Activated naive CD4-positive, alpha-beta T cell treated with Interleukin-2 at 50 U/mL for 16 hours (primary cell): Measurements from ENCODE around the gene ANKRD55.
"Not testable (repeated sequence)": the region's sequence is repeated elsewhere in the genome, so short reads cannot be mapped to it uniquely, and the experiment has no call there.

ENCODE experiments used
- DNase-seq: peaks from one replicate; pipeline ENCODE4 v3.0.0-alpha.2; 2020

Gene ANKRD55

DNA sequence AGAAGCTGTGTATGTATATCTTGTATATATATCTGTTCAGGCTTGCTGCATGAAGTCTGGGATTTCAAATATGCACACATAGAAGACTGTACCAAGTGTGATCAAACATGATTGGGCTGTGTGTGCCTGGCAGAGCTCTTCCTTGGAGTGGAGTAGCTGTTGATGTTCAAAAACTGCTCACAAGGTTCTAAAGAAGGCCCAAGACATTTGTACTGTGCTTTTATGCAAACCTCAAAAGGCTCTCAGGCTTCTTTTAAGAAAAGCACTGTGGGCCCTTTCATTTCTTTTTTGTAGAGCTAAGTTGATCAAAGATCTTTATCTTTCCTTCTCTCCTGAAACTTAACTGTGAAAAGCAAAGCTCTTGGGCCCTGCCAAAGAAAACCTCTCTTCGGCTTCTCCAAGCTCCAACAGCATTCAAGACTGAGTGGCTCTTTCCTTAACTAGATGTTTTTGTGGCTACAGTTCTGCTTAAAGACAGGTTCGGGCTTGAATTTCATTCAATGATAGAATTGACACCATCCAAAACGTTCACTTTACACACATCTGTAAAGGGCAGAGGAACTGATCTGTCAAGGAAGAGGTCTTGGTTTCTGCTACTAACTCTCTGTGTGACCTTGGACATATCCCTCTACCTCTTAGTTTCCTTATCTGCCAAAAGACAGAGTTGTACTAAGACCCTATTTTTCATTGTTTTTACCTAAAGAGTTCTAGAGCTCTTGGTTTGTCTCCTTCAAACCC is 132.5 kb downstream of the ANKRD55 start:
- DNase-seq, result no peak

DNA sequence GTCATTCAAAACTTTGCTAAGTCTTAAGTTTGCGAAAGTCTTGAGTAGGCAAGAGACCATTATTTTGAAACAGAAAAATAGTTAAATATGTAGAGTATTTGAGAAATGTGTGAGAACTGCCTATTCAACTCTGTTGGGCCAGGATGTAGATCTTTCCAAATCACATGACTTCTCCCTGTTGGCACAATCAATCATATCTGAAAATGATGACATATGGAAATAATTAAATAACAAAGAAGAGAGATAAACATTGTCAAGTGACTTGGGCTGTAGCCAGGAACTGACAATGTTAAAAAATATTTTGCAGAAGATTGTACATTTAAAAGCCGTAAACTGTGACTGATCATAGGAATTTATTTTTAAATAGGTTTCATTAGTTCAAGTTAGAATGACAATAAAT is 133.8 kb downstream of the ANKRD55 start:
- DNase-seq, result no peak

DNA sequence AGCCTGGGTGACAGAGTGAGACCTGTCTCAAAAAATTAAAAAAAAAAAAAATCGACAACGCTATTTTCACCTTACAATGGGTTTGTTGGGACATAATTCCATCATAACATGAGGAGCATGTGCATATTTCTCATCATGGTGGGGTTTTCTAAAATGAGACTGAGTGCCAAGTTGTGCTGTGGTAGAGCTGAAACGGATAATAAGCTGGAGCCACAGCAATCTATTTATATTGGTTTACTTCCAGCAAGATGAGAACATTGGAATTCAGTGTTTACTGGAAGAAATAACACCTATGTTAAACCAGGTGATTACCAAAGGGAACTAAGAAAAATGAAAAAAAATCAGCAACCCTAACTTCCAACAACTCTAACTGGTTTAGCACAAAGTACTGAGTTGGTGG is 136.1 kb downstream of the ANKRD55 start:
- no peak for DNase-seq

DNA sequence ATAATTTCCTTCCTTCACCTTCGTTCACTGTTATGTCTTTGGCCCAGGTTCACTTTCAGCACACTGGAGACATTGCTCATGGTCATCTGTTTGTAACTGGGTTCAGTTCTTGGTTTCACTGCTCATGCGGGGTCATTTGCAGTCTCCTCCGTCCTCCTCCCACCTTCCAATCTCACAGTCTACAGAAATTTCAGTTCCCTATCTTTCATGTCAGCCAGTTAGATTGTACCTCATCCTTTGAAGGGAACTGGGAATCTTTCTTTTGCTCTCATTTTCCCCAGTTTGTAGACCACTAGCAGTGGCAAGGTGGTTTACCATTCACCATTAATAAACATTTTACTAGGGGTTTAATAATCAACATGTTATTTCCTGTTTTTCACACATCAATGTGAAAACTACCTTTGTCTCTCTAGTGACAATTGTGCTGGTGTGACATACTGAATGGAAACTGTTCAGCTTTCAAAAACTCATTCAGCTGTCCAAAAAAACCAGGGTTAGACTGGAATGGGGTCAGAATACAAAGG is 137.5 kb downstream of the ANKRD55 start:
- no peak for DNase-seq

DNA sequence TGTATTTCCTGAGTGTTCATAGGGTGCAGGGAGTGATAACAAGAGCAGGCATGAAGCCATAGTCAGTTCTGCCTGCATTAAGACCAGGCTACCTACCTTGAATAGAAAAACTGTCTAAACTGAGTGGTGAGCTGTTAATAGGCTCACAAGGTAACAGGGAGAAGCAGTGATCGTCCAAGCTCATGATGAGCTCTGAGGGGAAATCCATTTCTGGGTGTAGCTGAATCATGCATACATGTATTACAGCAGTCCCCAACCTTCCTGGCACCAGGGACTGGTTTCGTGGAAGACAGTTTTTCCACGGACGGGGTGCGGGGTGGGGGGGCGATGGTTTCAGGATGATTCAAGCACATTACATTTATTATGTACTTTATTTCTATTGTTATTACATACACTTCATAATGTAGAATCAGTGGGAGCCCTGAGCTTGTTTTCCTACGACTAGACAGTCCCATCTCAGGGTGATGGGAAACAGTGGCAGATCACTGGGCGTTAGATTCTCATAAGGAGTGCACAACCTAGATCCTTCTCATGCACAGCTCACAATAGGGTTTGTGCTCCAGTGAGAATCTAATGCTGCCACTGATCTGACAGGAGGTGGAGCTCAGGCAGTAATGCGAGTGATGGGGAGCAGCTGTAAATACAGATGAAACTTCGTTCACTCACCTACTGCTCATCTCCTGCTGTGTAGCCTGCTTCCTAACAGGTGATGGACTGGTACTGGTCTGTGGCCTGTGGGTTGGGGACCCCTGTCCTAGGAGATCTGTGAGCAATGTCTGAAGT is 138.4 kb downstream of the ANKRD55 start:
- peak; percentile 67 for DNase-seq

DNA sequence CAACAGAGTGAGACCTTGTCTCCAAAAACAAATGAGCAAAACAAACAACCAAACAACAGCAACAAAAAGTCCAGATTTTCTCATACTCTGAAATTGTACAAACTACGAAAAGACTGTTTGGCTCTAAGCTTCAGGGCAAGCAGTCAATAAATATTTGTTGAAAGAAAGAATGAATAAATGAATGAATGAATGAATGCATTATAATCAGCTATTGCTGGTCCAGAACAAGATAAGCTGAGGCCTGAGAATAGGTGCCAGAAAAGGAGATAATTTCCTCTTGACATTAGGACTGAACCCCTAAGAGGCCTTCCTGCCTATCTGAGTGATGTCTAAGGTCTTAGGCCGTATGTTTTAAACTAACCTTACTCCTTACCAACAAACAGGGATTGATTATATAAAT is 139.2 kb downstream of the ANKRD55 start:
- DNase-seq, result no peak

DNA sequence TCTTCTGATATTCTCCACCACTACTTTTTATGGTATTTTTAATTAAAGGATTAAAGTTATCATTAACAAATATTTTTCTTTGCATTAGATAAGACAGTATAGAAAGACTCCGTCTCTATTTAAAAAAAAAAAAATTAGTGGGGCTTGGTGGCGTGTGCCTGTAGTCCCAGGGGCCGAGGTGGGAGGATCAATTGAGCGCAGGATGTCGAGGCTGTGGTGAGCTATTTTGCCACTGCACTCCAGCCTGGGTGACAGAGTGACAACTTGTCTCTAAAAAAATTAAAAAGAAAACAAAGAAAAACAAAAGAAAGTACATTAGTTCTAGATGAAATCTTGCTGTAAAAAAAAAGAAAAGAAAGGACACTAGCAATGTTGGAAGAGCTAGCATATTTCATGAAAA is 141.0 kb downstream of the ANKRD55 start:
- DNase-seq, result no peak

DNA sequence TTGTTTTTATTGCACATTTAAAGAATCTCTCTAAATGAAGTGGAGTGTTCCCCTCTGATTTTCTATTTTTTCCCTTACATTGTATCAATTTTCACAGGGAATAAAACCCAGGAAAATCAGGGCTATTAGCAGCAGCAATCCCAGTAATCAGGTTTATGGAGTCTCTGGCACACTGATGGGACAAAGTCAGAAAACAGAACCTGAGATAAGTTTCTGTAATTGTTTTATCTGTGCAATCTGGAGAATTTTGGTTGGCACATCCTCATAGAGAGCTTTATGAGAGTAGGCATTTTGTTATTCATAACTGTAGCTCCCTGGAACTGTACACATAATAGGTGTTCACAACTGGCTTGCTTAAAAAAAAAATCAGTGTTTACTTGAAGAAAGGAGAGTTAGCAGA is 141.5 kb downstream of the ANKRD55 start:
- no peak for DNase-seq

DNA sequence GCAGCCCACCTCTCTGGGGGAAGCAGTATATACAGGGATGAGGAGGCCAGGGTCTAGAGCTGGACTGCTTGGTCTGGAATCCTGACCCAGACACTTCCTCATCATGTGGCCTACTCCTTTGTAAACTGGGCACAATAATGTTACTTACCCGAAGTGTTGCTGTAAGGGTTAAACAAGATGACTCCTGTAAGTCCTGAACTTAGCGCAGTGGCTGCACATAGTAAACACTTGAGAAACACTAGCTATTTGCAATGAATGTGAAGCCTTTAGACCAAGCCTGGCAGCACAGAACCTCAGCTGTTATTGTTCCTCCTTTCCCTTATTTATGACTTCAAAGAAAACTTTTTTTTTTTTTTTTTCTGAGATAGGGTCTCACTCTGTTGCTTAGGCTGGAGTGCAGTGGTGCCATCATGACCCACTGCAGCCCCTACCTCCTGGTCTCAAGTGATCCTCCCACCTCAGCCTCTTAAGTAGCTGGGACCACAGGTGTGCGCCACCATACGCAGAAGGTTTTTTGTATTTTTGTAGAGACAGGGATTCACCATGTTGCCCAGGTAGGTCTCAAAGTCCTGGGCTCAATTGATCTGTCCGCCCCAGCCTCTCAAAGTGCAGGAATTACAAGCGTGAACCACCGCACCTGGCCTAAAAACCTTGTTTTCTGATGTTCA is 142.2 kb downstream of the ANKRD55 start:
- no peak for DNase-seq

DNA sequence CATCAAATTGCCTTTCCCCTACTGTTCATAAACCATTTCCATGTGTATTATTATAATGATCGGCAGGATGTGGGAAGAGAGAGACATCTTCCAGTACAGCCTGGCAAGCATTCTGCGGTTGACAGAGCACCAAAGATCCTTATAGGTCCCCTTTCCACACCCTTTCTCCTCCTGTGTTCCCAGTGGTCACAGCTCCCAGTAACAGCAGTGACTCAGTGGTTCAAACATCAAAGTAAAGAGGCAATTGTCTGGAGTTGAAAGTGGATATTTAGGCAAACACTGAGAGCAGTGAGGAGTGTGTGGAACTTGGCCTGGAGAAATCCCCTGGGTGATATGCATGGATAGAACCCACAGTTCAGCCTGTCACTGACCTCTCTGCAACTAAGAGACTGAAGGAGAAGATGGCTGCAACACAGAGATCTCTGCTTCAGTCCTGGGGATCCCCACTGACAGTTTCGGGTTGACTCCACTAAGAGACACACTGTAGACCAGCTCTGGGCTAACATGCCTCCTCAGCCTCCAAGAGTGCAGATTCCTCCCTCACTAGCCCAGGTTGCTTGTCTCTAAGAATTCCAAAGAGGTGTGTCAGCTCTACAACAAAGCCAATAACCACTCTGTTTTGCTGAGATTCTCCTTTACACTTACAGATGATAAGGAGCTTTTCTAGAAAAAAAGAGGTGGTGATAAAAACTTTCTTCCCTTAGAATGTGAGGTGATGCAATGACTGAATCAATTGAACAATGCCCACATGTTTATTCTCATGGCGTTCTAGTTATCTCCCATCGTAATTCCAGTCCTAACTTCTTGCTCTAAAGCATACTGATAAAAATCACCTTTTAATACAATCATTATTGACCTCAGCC is 143.9 kb downstream of the ANKRD55 start:
- DNase-seq, result no peak

DNA sequence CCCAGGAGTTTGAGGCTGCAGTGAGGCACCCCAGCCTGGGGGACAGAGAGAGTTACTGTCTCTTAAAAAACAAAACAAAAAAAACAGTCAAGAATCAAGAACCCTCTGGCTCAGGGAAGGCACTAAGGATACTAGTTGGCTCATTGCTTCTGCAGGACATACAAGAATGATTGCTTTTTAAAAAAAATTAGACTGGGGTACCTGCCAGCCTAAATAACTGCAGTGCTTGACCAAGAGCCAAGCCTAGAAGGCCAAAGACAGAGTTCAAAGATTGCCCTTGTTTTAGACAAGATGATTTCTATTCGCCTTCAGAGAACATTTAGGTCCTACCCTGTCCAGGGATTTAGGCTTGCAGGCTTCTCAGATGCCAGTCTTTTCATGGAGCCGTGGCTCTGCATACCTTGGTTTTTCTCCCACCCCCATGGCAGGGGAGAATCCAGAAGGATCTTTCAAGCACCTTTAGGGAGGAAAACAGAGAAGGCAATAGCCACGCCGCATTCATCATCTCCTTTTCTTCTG is 144.6 kb downstream of the ANKRD55 start:
- no peak for DNase-seq

DNA sequence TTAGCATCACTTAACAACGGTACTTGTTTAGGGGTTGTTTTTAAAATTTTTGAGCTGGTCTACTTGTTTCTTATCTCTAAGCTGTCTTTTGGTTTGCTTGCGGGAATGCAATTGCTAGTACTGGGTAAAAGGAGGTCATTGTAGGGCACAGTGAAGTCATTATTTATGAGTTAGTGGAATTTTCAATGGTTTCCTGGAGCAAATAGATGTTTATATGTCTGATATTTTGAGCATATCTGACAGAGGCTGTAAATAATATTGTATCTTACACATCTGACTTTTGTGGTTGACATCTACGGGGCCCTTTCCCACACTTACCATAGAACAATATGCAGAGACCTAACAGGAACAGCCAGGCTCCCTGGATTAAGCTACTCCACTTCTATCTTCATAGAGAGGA is 147.9 kb downstream of the ANKRD55 start:
- DNase-seq, result no peak

DNA sequence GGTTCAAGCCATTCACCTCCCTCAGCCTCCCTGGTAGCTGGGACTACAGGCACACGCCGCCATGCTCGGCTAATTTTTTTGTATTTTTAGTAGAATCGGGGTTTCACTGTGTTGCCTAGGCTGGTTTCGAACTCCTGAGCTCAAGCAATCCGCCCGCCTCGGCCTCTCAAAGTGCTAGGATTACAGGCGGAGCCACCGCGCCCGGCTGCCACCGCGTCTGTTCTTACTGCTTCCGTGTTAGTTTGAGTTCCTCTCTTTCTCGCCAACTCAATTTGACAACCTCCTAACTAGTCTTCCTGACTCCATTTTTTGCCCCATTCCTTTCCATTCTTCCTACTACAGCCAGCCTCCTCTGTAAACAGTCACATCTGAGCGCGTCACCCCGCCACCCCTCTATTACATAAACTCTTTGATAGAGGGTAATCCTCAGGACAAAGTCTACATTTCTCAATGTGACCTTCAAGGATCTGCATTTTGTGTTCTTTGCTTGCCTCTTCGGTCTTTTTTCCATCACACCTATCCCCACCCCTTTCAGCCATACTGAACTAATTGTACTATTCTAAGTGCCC is 149.8 kb downstream of the ANKRD55 start:
- no peak for DNase-seq

DNA sequence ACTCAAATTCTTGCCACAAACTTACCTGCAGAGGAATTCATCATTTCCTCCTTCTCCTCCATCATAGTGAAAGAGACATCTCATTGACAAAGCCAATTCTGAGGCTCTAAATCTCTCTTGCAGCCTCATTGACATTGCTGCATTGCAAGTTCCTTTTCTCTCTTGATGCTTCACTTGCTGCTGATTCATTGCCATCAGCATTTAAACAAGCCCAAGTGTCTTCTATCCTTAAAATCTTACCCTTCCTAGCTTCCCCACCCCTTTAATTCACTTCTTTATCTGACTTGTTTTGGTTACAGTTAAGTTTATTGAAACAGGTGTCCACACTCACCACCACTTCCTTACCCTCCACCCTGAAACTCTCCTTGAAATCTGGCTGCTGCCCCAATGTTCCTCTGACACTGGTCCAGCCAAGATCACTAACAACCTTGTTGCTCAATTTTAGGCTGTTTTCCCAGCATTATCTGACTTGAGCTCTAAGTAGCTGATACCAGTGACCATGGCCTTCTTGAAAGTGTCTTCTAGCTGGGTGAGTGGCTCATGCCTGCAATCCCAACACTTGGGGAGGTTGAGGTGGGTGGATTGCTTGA is 152.0 kb downstream of the ANKRD55 start:
- DNase-seq, result not testable (repeated sequence)

DNA sequence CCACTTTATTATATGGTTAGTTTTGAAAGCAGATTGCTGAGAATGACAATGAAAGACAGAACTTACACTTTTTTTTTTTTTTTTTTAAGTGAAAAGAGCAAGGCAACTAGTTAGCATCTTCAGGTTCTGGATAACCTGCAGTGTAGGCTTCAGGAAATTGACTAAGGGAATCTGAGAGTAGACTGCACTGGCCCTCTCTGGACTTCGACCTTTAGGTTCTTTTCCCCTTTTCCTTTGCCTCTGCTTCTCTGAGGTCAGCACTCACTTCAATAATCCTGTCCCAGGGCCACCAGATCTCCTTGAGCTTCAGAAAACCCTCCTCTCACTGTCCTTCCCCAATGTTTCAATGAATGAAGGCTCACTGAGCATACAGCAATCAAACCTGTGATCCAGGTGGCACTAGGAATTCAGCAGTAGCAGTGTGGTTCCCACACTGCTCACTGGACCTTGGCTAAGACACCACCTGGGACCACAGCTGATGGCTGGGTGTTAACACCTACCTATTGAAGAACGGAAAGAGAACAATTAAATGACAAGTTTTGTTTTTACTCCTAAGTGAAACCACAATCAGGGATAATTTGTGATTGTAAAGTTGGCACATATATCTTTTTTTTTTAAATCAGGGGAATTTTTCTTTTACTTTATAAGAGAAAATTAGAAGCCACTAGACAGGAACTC is 152.6 kb downstream of the ANKRD55 start:
- DNase-seq, result no peak

DNA sequence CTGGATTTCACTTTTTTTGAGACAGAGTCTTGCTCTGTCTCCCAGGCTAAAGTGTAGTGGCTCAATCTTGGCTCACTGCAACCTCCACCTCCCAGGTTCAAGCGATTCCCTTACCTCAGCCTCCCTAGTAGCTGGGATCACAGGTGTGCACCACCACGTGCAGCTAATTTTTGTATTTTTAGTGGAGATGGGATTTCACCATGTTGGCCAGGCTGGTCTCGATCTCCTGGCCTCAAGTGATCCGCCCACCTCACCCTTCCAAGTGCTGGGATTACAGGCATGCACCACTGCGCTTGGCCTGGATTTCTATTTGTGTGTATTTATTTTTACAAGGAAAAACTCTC is 154.0 kb downstream of the ANKRD55 start:
- DNase-seq, result not testable (repeated sequence)

DNA sequence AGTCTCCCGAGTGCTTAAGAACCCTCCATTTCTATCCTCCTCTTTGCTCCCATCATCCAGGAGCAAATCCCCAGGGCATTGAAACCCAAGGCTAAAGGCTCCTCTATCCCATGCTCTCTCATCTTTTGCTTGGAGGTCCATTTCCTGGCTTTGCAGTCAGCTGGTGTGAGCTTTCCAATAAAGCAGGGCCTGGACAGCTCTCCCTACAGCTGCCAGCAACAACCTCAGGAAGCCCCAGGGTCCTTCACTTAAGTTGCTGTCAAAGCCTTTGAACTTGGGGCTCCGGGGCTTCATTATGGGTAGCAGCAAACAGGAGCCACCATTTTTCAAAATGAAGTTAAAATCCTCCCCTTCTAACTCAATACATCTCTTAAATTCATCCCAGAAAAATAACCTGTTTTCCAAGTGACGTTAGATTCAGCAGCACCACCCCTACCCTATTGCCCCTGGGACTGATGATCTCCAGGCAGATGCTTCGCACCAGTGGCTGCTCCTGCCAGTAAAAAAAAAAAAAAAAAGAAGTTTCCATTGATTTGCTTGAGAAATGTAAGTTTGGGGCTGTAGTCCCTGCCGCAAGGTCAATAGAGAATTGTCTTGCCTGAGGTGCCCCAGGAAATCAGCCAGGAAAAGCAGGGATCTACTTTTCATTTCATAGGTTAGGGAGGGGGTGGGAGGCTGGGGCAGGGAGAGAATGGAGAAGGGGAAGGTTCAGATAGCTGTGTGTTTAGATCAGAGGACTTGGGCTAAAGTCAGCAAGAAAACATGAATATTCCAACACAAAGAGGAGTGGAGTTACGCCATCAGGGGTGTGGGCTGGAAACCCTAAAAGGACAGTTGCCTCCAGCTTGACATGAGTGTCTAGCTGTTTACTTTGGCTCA is 154.6 kb downstream of the ANKRD55 start:
- no peak for DNase-seq

DNA sequence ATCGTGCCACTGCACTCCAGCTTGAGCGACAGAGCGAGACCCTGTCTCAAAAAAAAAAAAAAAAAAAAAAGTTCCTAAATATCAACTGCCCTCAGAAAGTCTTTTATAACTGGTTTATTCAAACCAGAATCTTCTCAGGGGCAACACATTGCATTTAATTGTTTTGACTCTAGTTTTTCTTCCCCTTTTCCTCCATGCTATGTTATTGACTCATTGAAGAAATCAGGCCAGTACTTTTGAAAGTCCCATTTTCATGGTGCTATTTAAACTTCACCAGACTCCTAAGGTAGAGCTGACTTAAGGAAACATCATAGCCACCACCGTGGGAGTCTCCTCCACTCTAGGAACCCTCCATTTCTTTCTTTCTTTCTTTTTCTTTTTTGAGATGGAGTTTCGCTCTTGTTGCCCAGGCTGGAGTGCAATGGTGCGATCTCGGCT is 155.3 kb downstream of the ANKRD55 start:
- DNase-seq, result no peak

DNA sequence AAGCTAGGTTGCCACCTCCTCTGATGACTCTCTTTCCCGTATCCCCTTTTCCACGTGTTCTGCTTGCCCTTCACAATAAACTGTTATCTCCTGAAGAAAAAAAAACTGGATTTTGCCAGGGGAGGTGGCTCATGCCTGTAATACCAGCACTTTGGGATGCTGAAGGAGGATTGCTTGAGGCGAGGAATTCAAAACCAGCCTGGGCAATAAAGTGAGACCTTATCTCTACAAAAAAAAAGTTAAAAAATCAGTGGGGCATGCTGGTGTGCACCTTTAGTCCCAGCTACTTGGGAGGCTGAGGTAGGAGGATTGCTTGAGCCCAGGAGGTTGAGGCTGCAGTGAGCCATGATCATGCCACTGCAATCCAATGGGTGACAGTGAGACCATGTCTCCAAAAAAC is 156.6 kb downstream of the ANKRD55 start:
- DNase-seq, result no peak

DNA sequence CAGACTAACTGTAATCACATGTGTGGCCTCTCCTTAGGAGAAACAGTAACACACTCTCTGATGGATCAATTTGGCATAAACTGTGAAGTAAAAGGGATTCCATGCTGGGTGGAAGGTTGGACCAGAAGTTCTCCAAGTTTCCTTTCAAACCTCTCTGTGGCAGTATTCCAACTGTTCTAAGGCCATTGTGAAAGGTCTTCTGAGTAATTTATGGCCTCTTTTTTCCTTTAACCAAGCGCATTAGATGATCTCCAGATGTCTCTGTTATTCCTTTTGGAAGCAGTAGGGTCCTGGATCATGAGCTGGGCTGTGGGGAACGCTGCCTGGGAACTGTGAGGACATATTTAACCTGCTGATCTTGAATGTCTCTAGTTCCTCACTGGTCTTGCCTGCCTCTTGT is 157.8 kb downstream of the ANKRD55 start:
- DNase-seq, result no peak
